ENCODE results near the gene SYNCRIP.
A peak's percentile ranks its signal among the peaks of the same experiment; 100 is the strongest.

SYNCRIP gene

DNA sequence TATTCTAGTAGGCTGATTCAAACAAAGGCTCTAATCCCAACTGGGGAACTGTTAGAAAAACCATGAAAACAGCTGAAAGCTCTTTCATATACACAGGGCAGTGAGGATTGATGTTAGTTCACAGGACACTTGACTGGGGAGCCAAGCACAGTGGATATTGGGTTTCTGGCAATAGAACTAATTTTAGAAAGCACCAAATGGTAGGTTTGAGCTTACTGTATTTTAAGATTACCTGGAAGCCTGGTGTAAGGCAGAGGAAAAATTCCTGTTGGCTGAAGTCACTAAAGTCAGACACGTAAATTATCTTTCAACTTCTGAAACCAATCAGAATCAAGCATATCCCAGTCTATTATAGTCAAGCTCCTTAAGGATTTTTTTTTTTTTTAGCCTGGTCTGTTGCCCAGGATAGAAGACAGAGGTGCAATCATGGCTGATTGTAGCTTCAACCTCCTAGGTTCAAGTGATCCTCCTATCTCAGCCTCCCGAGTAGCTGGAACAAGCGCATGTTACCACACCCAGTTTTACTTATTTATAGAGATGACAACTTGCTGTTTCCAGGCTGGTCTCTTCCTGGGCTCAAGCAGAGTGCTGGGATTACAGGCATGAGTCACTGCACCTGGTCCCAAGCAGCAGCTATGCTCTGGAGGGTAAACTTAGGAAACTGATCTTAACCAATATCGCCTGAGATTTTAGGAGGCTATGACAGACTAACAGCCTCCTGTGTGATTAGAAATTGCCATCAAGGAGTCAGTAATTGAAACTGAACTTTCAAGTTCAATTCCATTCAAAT is 32.5 kb upstream of the SYNCRIP start:
- Mint-ChIP-seq H3K4me1 (peaks cover 54% of the 10 kb centered on the region), H3K27ac (no peak overlapping the region), H3K36me3 (peaks cover 52% of the 10 kb centered on the region), H3K4me3 (peak overlapping the region; percentile 89), H3K9me3 (no peaks in the 10 kb centered on the region), H3K27me3 (no peaks in the 10 kb centered on the region)
- no peak for ATAC-seq

DNA sequence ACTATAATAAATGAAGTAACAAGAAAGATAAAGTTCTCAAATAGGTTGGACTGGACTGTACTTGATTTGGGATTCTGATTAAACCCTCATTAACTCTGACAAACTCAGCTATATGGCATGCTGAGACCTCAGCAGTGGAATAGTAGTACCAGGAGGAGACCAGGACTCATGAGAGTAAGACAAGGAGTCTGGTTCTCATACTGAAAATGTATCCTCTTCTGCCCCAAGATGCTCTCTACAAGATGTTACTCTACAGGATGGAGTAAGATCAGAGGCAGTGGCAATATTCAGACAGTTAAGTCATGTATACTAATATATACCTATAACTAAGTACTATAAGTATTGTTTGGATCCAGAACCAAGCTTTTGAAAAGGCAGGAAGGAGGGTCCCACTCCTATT is 31.9 kb upstream of the SYNCRIP start:
- Mint-ChIP-seq H3K27me3 (no peaks in the 10 kb centered on the region), H3K4me3 (no peak overlapping the region), H3K36me3 (peaks cover 52% of the 10 kb centered on the region), H3K9me3 (no peaks in the 10 kb centered on the region), H3K4me1 (peaks cover 60% of the 10 kb centered on the region), H3K27ac (no peak overlapping the region)
- ATAC-seq = no peak

DNA sequence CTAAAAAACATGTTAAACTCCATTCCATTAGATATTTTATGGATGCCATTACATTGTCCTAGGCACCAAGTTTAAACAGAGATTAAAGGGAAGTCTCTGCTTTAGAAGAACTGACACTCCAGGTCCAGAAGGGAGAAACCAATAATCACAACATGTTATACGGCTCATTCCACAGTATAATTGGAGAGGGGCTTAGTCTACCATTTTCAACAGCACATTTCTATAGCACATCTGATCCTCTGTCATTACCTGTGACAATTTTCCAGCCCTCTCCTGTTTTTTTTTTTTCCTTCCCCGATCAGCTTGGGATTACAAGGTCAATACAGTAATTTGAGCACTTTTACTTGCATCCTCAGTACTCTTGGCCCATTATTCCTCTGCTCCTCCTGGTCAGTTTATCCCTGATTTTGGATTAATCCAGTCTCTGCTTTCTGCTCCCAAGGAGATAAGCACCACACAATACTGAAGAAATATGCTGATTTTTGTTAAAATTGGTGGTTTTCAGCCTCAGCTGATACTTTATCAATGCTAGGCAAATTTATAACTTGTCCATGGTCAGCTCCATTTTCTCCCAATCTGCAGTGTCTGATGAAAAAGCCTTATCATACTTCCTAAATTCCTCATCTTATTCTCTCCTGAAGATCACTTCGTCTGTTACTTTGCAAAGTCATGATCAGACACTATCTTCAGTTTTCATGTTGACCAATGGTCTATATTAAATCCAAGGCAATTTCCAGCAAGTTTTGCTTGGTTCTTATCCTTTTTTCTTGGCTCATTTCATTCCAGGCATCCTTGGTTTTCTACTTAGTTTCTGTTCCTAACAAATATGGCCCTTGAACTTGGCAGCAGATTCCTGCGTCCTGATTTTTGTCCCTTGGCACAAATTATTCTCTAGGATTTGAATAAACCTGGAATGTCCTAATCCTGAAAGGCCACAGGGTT is 30.8 kb upstream of the SYNCRIP start:
- H3K27ac Mint-ChIP-seq = peak overlapping the region; percentile 18
- H3K4me1 Mint-ChIP-seq = peaks cover 69% of the 10 kb centered on the region
- peaks cover 51% of the 10 kb centered on the region for H3K36me3 Mint-ChIP-seq
- no peaks in the 10 kb centered on the region for H3K27me3 Mint-ChIP-seq
- no peaks in the 10 kb centered on the region for H3K9me3 Mint-ChIP-seq
- H3K4me3 Mint-ChIP-seq = no peak overlapping the region
- ATAC-seq = no peak

GRCh38 chr6:85672623-85673022 is 29.9 kb upstream of the SYNCRIP start:
- Mint-ChIP-seq H3K4me3 (no peak overlapping the region), H3K27ac (no peak overlapping the region), H3K9me3 (no peaks in the 10 kb centered on the region), H3K4me1 (peaks cover 69% of the 10 kb centered on the region), H3K27me3 (no peaks in the 10 kb centered on the region), H3K36me3 (peaks cover 43% of the 10 kb centered on the region)
- no peak for ATAC-seq

- H3K27me3 Mint-ChIP-seq = no peaks in the 10 kb centered on the region
- peaks cover 68% of the 10 kb centered on the region for H3K4me1 Mint-ChIP-seq
- H3K36me3 Mint-ChIP-seq = peaks cover 39% of the 10 kb centered on the region
- no peaks in the 10 kb centered on the region for H3K9me3 Mint-ChIP-seq
- H3K27ac Mint-ChIP-seq = no peak overlapping the region
- H3K4me3 Mint-ChIP-seq = no peak overlapping the region
- no peak for ATAC-seq
Measured at GRCh38 chr6:85672050-85672449, 29.4 kb upstream of the SYNCRIP start.

GRCh38 chr6:85670573-85670972 is 27.9 kb upstream of the SYNCRIP start:
- Mint-ChIP-seq H3K9me3 (no peaks in the 10 kb centered on the region), H3K27me3 (no peaks in the 10 kb centered on the region), H3K36me3 (peaks cover 28% of the 10 kb centered on the region), H3K27ac (peak overlapping the region; percentile 87), H3K4me3 (no peak overlapping the region), H3K4me1 (peaks cover 53% of the 10 kb centered on the region)
- no peak for ATAC-seq

DNA sequence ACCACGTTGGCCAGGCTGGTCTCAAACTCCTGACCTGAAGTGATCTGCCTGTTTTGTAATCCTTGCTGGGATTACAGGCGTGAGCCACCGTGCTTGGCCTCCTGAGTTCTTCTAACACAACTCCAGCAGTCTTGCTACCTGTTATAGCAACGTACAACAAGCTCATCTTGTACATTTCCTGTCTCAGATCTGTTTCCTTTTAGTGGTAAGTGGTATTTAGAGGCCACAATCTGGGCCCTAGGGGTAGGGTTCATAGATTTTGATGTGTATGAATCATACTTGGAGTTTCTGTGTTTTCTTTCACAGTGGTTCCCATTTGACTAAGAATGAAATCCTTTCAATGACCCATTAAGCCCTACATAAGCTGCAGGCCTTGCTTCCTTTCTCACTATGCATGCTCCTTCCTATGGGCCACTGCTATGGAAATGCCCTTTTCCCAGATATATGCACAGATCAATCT is 27.1 kb upstream of the SYNCRIP start:
- peak overlapping the region; percentile 54 for H3K4me3 Mint-ChIP-seq
- H3K4me1 Mint-ChIP-seq = peaks cover 45% of the 10 kb centered on the region
- H3K27ac Mint-ChIP-seq = peak overlapping the region; percentile 87
- no peaks in the 10 kb centered on the region for H3K27me3 Mint-ChIP-seq
- H3K9me3 Mint-ChIP-seq = no peaks in the 10 kb centered on the region
- peaks cover 27% of the 10 kb centered on the region for H3K36me3 Mint-ChIP-seq
- peak; percentile 99 for ATAC-seq

DNA sequence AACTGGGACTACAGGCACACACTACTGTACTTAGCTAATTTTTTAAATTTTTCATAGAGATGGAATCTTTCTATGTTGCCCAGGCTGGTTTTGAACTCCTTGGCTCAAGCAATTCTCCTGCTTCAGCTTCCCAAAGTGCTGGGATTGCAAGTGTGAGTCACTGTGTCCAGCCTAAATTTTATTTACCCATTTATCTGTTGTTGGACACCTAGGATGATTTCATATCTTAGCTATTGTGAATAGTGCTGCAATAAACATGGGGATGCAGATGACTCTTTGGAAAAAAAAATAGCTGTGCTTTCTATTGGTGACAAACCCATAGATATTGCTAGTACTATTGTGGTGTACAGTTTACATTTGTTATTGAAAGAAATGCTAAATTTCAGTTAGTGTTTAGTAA is 19.6 kb upstream of the SYNCRIP start:
- Mint-ChIP-seq H3K27me3 (no peaks in the 10 kb centered on the region), H3K9me3 (peaks cover 6% of the 10 kb centered on the region), H3K4me3 (no peak overlapping the region), H3K4me1 (no peaks in the 10 kb centered on the region), H3K27ac (no peak overlapping the region), H3K36me3 (peaks cover 23% of the 10 kb centered on the region)
- ATAC-seq = no peak

DNA sequence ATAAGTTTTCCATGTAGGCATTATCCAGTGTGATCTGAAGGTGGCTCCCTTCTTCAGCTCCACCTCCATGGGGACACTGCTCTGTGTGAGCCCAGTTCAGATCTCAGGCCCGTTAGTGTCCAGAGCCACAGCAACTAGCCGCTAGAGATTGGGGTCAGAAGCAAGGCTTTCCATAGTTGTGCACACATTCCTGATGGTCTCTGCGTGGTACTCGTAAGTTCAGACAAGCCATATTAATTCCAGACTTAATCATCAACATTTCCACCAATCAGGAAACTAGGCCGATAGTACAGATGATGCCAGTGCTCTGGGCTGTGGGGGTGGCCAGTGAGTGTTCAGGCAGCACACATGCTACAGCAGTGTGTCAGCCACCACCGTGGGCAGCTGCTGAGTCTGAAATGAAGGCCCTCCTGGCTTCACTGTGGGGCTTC is 17.5 kb upstream of the SYNCRIP start:
- H3K36me3 Mint-ChIP-seq = peaks cover 20% of the 10 kb centered on the region
- no peaks in the 10 kb centered on the region for H3K27me3 Mint-ChIP-seq
- no peak for ATAC-seq
- peaks cover 6% of the 10 kb centered on the region for H3K9me3 Mint-ChIP-seq
- no peaks in the 10 kb centered on the region for H3K4me1 Mint-ChIP-seq
- no peak overlapping the region for H3K27ac Mint-ChIP-seq
- H3K4me3 Mint-ChIP-seq = no peak overlapping the region

- Mint-ChIP-seq H3K27ac (no peak overlapping the region), H3K36me3 (no peaks in the 10 kb centered on the region), H3K27me3 (no peaks in the 10 kb centered on the region), H3K4me1 (peaks cover 1% of the 10 kb centered on the region), H3K9me3 (peaks cover 3% of the 10 kb centered on the region), H3K4me3 (no peak overlapping the region)
- no peak for ATAC-seq
Measured at GRCh38 chr6:85650606-85651005, 7.9 kb upstream of the SYNCRIP start.

- ATAC-seq = no peak
- Mint-ChIP-seq H3K4me1 (peaks cover 35% of the 10 kb centered on the region), H3K27ac (peak overlapping the region; percentile 99), H3K36me3 (peaks cover 34% of the 10 kb centered on the region), H3K27me3 (no peaks in the 10 kb centered on the region), H3K9me3 (peaks cover 3% of the 10 kb centered on the region), H3K4me3 (peak overlapping the region; percentile 84)
Measured at GRCh38 chr6:85644279-85644762, 1.6 kb upstream of the SYNCRIP start.

DNA sequence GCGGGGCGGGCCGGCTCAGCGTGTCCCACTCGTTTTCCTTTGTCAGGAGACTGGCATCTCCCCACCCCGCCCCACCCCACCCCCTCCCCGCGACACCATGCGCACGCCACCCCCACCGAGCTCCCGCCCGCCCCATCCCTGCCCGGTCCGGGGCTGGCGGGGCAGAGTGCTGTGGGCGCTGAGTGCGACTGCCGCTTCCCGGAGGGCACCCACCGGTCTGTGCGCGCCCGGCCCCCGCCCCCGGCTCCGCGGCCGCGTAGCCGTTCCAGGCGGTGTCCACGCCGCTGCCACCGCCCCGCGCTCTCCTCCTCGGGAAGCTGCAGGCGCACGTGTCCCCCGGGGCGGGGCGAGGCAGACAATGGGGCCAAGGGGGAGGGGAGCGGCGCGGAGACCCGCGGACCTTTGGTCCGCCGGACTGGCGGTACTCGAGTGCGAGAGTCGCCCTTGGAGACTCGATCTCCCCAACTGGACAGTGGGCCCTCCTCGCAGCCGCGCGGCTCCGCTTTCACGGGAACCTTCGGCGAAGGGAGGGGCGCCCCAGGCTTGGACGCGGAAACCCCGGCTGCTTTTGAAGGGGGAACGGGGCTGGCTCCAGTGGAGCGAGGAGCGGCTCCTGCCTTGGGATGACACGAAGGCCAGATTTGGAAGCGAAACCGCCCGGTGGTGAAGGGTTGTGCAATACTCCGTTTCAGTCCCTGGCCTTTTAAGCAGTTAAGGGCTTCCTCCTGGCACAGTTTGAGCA is 1.0 kb upstream of the SYNCRIP start:
- H3K4me1 Mint-ChIP-seq = peaks cover 41% of the 10 kb centered on the region
- H3K27me3 Mint-ChIP-seq = no peaks in the 10 kb centered on the region
- peak; percentile 56 for ATAC-seq
- peak overlapping the region; percentile 99 for H3K27ac Mint-ChIP-seq
- peaks cover 40% of the 10 kb centered on the region for H3K36me3 Mint-ChIP-seq
- H3K4me3 Mint-ChIP-seq = peak overlapping the region; percentile 84
- peaks cover 3% of the 10 kb centered on the region for H3K9me3 Mint-ChIP-seq

DNA sequence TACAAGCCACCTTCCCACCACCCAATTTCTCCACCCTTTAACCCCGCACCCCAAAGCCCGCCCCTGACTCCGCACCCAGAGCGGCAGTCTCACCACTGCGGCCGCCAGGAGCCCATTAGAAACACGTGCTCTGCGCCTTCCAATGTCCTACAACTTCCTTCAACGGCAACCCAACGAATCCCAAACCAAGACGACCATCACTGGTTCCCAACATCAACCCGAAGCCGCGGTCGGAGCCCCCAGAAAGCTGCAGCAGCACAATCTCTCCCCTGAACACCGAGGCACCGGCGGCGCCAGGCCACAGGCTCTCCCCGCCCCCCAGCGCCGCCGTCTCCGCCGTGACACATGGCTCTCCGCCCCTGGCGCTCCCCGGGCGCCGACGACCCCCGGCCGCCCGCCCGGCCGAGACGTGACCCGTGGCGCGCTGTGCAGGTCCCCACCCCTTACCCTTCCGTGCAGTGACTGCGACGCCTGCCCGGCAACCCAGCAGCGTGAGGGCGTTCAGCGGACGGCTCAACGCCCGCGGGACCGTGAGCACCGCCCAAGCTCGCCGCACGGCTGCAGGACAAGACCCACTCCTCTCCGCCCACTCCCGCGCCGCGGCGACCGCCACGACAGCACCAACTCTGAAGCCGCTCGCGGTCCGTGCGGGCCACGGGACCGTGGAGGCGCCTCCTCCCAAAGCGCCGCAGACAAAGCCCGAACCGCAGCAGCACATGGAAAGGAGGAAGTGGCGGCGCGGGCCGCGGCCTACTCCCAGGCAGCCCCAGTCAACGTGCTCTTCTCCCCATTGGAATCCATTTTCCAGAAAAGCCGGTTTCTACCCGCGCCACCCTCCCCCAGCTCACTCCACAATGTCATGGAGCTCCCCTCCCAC is 551 bp downstream of the SYNCRIP start:
- peak; percentile 1 for ATAC-seq
- Mint-ChIP-seq H3K4me1 (peaks cover 57% of the 10 kb centered on the region), H3K9me3 (no peaks in the 10 kb centered on the region), H3K36me3 (peaks cover 56% of the 10 kb centered on the region), H3K27me3 (no peaks in the 10 kb centered on the region), H3K27ac (peak overlapping the region; percentile 99), H3K4me3 (peak overlapping the region; percentile 83)

DNA sequence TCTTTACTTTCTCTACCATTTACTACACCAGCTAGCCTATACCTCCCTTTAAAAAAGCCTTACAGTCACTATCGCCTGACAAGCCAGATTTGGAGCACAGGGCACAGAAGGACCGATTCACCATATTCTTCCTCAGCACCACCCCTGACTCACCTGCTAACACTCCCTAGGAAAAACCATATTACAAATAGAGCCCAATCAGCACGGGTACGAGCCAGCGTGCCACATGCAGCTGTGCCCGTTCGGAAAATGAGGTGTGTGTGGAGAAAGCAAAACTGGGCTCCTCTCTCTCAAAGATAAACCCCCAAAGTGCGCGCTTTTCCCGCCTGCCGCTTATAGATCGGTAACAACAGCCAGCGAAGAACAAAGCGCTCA is 1.2 kb downstream of the SYNCRIP start:
- Mint-ChIP-seq H3K36me3 (peaks cover 61% of the 10 kb centered on the region), H3K27ac (peak overlapping the region; percentile 99), H3K9me3 (no peaks in the 10 kb centered on the region), H3K27me3 (no peaks in the 10 kb centered on the region), H3K4me3 (peak overlapping the region; percentile 83), H3K4me1 (peaks cover 57% of the 10 kb centered on the region)
- ATAC-seq = no peak

All from stimulated activated memory B cell treated with anti-CD40 and anti-IgM and Interleukin-4, amounts not matched to agents 10 μg/mL and 1 μg/mL and 100 μg/mL, for 72 hours (primary cell).